Left lung (tissue), 10 donors: ENCODE data around the gene SLX9. TPM values are rescaled to one million over a fixed set of nuclear protein-coding genes. Genes with fewer than 3 reads are reported as not detected.
A peak's percentile ranks its signal among the peaks of the same experiment; 100 is the strongest.

Experiments used
- ATAC-seq: fragments of 200-7000 bp; cut with Tn5 transposase; one replicate; pipeline ENCODE4 v1.9.1; 2020; ENCODE audit warnings: moderate library complexity
- DNase-seq, 4 donors: peaks; one replicate each; pipeline ENCODE4 v3.0.0-alpha.2; 2013 to 2020
- H3K27ac ChIP-seq, 2 donors: fragments of 200-600 bp; sonication (generic) in 1 of 2; one replicate each; pipeline versions ENCODE4 v1.5.0 to v1.8.0; 2020 to 2021
- H3K27me3 ChIP-seq, 2 donors: fragments of 200-600 bp; sonication (generic) in 1 of 2; one replicate each; pipeline versions ENCODE4 v1.5.0 to v1.8.0; 2020 to 2021
- H3K36me3 ChIP-seq, 2 donors: fragments of 200-600 bp; sonication (generic) in 1 of 2; one replicate each; pipeline versions ENCODE4 v1.5.0 to v1.8.0; 2020 to 2021
- H3K4me1 ChIP-seq, 2 donors: fragments of 200-600 bp; one replicate each; pipeline ENCODE4 v1.8.0; 2021
- H3K4me3 ChIP-seq, 2 donors: fragments of 200-600 bp; sonication (generic) in 1 of 2; one replicate each; pipeline versions ENCODE4 v1.5.0 to v1.8.0; 2020 to 2021; ENCODE audit warnings: mild to moderate bottlenecking in 1 of 2
- H3K9me3 ChIP-seq, 2 donors: fragments of 200-600 bp; sonication (generic) in 1 of 2; one replicate each; pipeline versions ENCODE4 v1.5.0 to v1.8.0; 2020 to 2021
- CTCF ChIP-seq, 2 donors: fragments of 200-600 bp; sonication (generic) in 1 of 2; IDR thresholded peaks; one replicate each; pipeline versions ENCODE4 v1.5.0 to v1.8.0; 2021; ENCODE audit warnings: antibody characterized with exemption in 2 of 2
- intact Hi-C, 2 donors: fragments of 100-400 bp; cut with DNase I; formaldehyde crosslinking; loops; one replicate each; pipeline versions ENCODE4 v1.11.2 to v1.14.2; 2022
- polyA plus RNA-seq, 6 donors: library from polyadenylated mRNA; unstranded; fragments of 120-200 nt; gene quantifications; one replicate each; pipeline ENCODE4 v1.2.1, GENCODE V29; 2013; ENCODE audit not compliant: insufficient read length in 6 of 6
- total RNA-seq, 2 donors: library from RNA; stranded (reverse); fragmentation: NEBNext Ultra II Directional; extraction: Animal tissue kit (Norgen Biotek cat#: 25700); gene quantifications; one replicate each; pipeline ENCODE4 v1.2.1, GENCODE V29; 2021
- donor health status: DM: no; HTN: yes; CAD: no.
- donor health status: DM: no; HTN: no; CAD: no.

The SLX9 gene
- total and polyA plus RNA-seq, 8 donors = 11.5 to 29.6 (median 16.2) TPM

GRCh38 chr21:44933918-44934260 lies 5.9 kb upstream of the SLX9 start:
- H3K27me3 ChIP-seq = peaks cover 12 to 64% of the 10 kb centered on the region in 2 donors
- DNase-seq (no peak), ATAC-seq (no peak)
- no peak for TF ChIP-seq CTCF (IDR thresholded peaks at IDR 0.05)
- H3K27ac ChIP-seq = no peak overlapping the region
- H3K4me3 ChIP-seq = no peak overlapping the region
- H3K4me1 ChIP-seq = peaks cover 15 to 49% of the 10 kb centered on the region in 2 donors
- H3K9me3 ChIP-seq = no peaks in the 10 kb centered on the region
- intact Hi-C loops = no loop called here
- no peaks in the 10 kb centered on the region for H3K36me3 ChIP-seq

DNA sequence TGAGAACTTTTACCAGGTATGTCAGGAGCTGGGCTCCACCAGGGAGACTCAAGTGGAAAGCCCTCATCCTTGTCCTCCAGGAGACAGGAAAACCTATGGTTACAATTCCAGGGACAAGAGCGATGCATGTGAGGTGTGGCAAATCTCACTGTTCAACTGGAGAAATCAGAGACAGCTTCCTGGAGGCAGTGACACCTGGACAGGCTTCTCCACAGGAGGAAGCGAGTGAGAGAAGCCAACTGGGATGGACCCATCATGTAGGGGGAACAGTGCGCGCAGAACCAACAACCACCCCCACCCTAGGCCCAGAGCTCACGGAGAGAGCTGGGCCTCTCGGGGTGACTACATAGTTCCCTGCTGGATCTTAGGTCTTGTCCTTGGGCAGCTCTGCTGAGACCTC lies 5.6 kb upstream of the SLX9 start:
- no peak for ATAC-seq
- H3K4me3 ChIP-seq = no peak overlapping the region
- intact Hi-C loops = no loop called here
- H3K36me3 ChIP-seq = no peaks in the 10 kb centered on the region
- H3K27ac ChIP-seq = no peak overlapping the region
- TF ChIP-seq CTCF (IDR thresholded peaks at IDR 0.05) = no peak
- H3K4me1 ChIP-seq = peaks cover 15 to 49% of the 10 kb centered on the region in 2 donors
- H3K27me3 ChIP-seq = peaks cover 12 to 60% of the 10 kb centered on the region in 2 donors
- no peaks in the 10 kb centered on the region for H3K9me3 ChIP-seq
- DNase-seq = no peak

DNA sequence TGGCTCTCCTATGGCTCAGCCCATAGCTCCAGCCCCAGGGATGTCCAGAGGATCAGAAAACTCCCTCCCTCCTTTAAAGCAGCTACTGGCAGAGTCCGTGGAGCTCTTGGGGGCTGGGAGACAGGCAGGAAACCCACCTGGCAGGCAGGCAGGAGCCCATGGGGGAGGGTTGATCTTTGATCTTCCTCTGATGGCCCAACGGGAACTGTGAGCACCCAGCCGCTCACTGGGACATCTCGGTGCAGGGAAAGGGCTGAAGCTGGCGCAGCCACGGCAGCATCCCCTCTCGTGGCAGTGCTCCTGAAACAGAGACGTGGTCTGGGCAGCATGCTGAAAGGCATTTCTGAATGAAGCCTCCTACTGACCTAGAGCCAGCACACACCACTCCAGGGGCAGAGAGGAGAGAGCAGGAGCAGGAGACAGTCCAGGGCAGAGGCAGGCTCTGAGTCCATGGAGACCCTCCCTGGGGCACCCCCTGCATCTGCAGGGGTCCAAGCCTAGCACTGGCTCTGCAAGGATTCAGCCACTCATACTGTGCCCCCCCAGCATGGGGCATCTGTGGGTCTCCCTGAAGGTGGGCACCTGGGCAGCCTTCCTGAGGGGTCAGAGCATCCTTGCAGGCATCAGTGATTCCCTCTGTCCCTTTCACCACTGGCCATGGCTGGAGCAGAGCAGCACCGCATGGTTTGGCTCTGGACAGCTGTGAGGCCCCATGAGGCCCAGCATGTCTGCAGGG lies 4.9 kb upstream of the SLX9 start:
- TF ChIP-seq CTCF (IDR thresholded peaks at IDR 0.05) = no peak
- intact Hi-C loops = no loop called here
- H3K36me3 ChIP-seq = no peaks in the 10 kb centered on the region
- DNase-seq (peak in 1 of 4 donors; percentile 52), ATAC-seq (no peak)
- no peak overlapping the region for H3K27ac ChIP-seq
- H3K27me3 ChIP-seq = peaks cover 12 to 57% of the 10 kb centered on the region in 2 donors
- H3K4me3 ChIP-seq = no peak overlapping the region
- peaks cover 15 to 45% of the 10 kb centered on the region in 2 donors for H3K4me1 ChIP-seq
- H3K9me3 ChIP-seq = no peaks in the 10 kb centered on the region

- Histone ChIP-seq H3K36me3 (no peaks in the 10 kb centered on the region), H3K4me1 (peaks cover 15 to 42% of the 10 kb centered on the region in 2 donors), H3K27ac (no peak overlapping the region), H3K4me3 (no peak overlapping the region), H3K9me3 (no peaks in the 10 kb centered on the region), H3K27me3 (peaks cover 12 to 51% of the 10 kb centered on the region in 2 donors)
- intact Hi-C loops = no loop called here
- ATAC-seq (no peak), DNase-seq (peak in 1 of 4 donors; percentile 61)
- no peak for TF ChIP-seq CTCF (IDR thresholded peaks at IDR 0.05)
Measured at GRCh38 chr21:44935533-44935927, 4.3 kb upstream of the SLX9 start.

- peak overlapping the region; percentile 93 to 94 for H3K4me3 ChIP-seq
- ATAC-seq (no peak), DNase-seq (no peak)
- H3K36me3 ChIP-seq = peaks cover 0 to 8% of the 10 kb centered on the region in 2 donors
- no peak for TF ChIP-seq CTCF (IDR thresholded peaks at IDR 0.05)
- intact Hi-C loops = no loop called here
- H3K9me3 ChIP-seq = no peaks in the 10 kb centered on the region
- peaks cover 0 to 17% of the 10 kb centered on the region in 2 donors for H3K27me3 ChIP-seq
- peak overlapping the region in 1 of 2 donors; percentile 33 for H3K27ac ChIP-seq
- H3K4me1 ChIP-seq = peaks cover 4 to 31% of the 10 kb centered on the region in 2 donors
Measured at GRCh38 chr21:44938772-44939531, 877 bp upstream of the SLX9 start.
